Iris pigment epithelial cell (primary cell): ENCODE results near the gene TNFRSF19.
"Not testable (repeated sequence)": the region's sequence is repeated elsewhere in the genome, so short reads cannot be mapped to it uniquely, and the experiment has no call there.

Source experiments
- DNase-seq: peaks from one replicate; pipeline ENCODE4 v3.0.0-alpha.2; 2011; ENCODE audit warnings: low read depth

TNFRSF19 gene

GRCh38 chr13:23570099-23570920 is at the start of gene TNFRSF19:
Gene TNFRSF19 (plus strand): TSS chr13:23570412. CDS start chr13:23590184, 19,772 bp downstream.
- peak; percentile 76 for DNase-seq

GRCh38 chr13:23529926-23530325 is 40.3 kb upstream of the TNFRSF19 start:
- not testable (repeated sequence) for DNase-seq

- no peak for DNase-seq
Measured at GRCh38 chr13:23531446-23531845, 38.8 kb upstream of the TNFRSF19 start.

- no peak for DNase-seq
Measured at GRCh38 chr13:23534090-23534489, 36.1 kb upstream of the TNFRSF19 start.

GRCh38 chr13:23541221-23541824 is 28.9 kb upstream of the TNFRSF19 start:
- peak; percentile 39 for DNase-seq

- DNase-seq, result no peak
Measured at GRCh38 chr13:23544668-23545067, 25.5 kb upstream of the TNFRSF19 start.

- no peak for DNase-seq
Measured at GRCh38 chr13:23547000-23547590, 23.1 kb upstream of the TNFRSF19 start.

- no peak for DNase-seq
Measured at GRCh38 chr13:23549724-23550123, 20.5 kb upstream of the TNFRSF19 start.

GRCh38 chr13:23550163-23550562 is 20.0 kb upstream of the TNFRSF19 start:
- no peak for DNase-seq

- DNase-seq, result no peak
Measured at GRCh38 chr13:23551213-23552008, 18.8 kb upstream of the TNFRSF19 start.

GRCh38 chr13:23552171-23552570 is 18.0 kb upstream of the TNFRSF19 start:
- DNase-seq, result no peak

- no peak for DNase-seq
Measured at GRCh38 chr13:23552661-23553060, 17.6 kb upstream of the TNFRSF19 start.

GRCh38 chr13:23554000-23554399 is 16.2 kb upstream of the TNFRSF19 start:
- no peak for DNase-seq

GRCh38 chr13:23557043-23557442 is 13.2 kb upstream of the TNFRSF19 start:
- no peak for DNase-seq

- no peak for DNase-seq
Measured at GRCh38 chr13:23557733-23558132, 12.5 kb upstream of the TNFRSF19 start.

GRCh38 chr13:23558675-23559536 is 11.3 kb upstream of the TNFRSF19 start:
- DNase-seq, result peak; percentile 94

GRCh38 chr13:23560571-23561089 is 9.6 kb upstream of the TNFRSF19 start:
- DNase-seq, result no peak

GRCh38 chr13:23561261-23561660 is 9.0 kb upstream of the TNFRSF19 start:
- no peak for DNase-seq

- DNase-seq, result no peak
Measured at GRCh38 chr13:23563085-23563845, 6.9 kb upstream of the TNFRSF19 start.

GRCh38 chr13:23567906-23568460 is 2.2 kb upstream of the TNFRSF19 start:
- no peak for DNase-seq
